HepG2 (cell line): ENCODE data around the gene TRIM27. TPM values are rescaled to one million over a fixed set of nuclear protein-coding genes. Genes with fewer than 3 reads are reported as not detected.

ENCODE experiments used
- BCLAF1 ChIP-seq: fragments of 450-650 bp; IDR thresholded peaks from 2 replicates; pipeline ENCODE4 v1.6.1; 2017; ENCODE audit warnings: mild to moderate bottlenecking
- FOSL2 ChIP-seq: sonication (generic); formaldehyde crosslinking; IDR thresholded peaks from 2 replicates; pipeline ENCODE4 v1.4.0; 2020; ENCODE audit warnings: missing genetic modification reagents
- FOXP1 ChIP-seq, 2 experiments: fragments of 450-650 bp in 1 of 2; IDR thresholded peaks; 2 replicates each; pipeline ENCODE4 v1.6.1; 2017 to 2018; ENCODE audit warnings: antibody characterized with exemption in 1 of 2
- HNRNPLL ChIP-seq: fragments of 200-400 bp; formaldehyde crosslinking; IDR thresholded peaks from 2 replicates; pipeline ENCODE4 v1.6.1; 2017; ENCODE audit warnings: mild to moderate bottlenecking, low read depth, low read length; ENCODE audit not compliant: poor library complexity, severe bottlenecking
- ISL2 ChIP-seq: sonication (generic); formaldehyde crosslinking; IDR thresholded peaks from 2 replicates; pipeline ENCODE4 v1.5.0; 2020; ENCODE audit warnings: missing genetic modification reagents
- NBN ChIP-seq: fragments of 450-650 bp; conservative IDR thresholded peaks from 2 replicates; pipeline ENCODE4 v1.6.1; 2017
- RCOR2 ChIP-seq: IDR thresholded peaks from 2 replicates; pipeline ENCODE4 v1.6.1; 2016; ENCODE audit warnings: missing biosample characterization, missing genetic modification reagents
- SOX13 ChIP-seq, 3 experiments: fragments of 450-650 bp in 1 of 3; sonication (generic) in 1 of 3; formaldehyde crosslinking in 1 of 3; IDR thresholded peaks in 2 of 3; conservative IDR thresholded peaks in 1 of 3; 2 replicates each; pipeline versions ENCODE4 v1.5.0 to v1.6.1; 2016 to 2020; ENCODE audit warnings: antibody characterized with exemption in 1 of 3, mild to moderate bottlenecking in 1 of 3, missing compliant biosample characterization in 1 of 3, missing genetic modification reagents in 1 of 3, moderate library complexity in 1 of 3
- ZGPAT ChIP-seq: IDR thresholded peaks from 2 replicates; pipeline ENCODE4 v1.6.1; 2016; ENCODE audit warnings: mild to moderate bottlenecking
- ZNF292 ChIP-seq: sonication (generic); formaldehyde crosslinking; IDR thresholded peaks from 2 replicates; pipeline ENCODE4 v1.8.1; 2022; ENCODE audit warnings: mild to moderate bottlenecking, low read depth, missing genetic modification reagents, borderline replicate concordance
- ZNF503 ChIP-seq: sonication (generic); formaldehyde crosslinking; IDR thresholded peaks from 2 replicates; pipeline ENCODE4 v1.4.0; 2020; ENCODE audit warnings: missing genetic modification reagents
- ZNF549 ChIP-seq: sonication (generic); formaldehyde crosslinking; IDR thresholded peaks from 2 replicates; pipeline ENCODE4 v1.5.0; 2020; ENCODE audit warnings: missing genetic modification reagents
- ZSCAN21 ChIP-seq: sonication (generic); formaldehyde crosslinking; IDR thresholded peaks from 2 replicates; pipeline ENCODE4 v1.8.0; 2022; ENCODE audit warnings: mild to moderate bottlenecking, missing genetic modification reagents, moderate library complexity, borderline replicate concordance
- polyA plus RNA-seq, 8 experiments: library from polyadenylated mRNA; depleted of rRNA in 3 of 8; stranded (reverse) in 7 of 8; unstranded in 1 of 8; fragments of >200 nt; fragmentation: Illumina TruSeq in 4 of 8; extraction: Trizol in 4 of 8; gene quantifications; 2 replicates each; pipeline versions ENCODE4 v1.2.1 to v1.2.3, GENCODE V29; 2011 to 2016; ENCODE audit warnings: low read depth in 4 of 8, missing spikeins in 1 of 8, mixed read lengths in 1 of 8; ENCODE audit not compliant: insufficient read depth in 1 of 8
- total RNA-seq, 5 experiments: library from RNA; depleted of rRNA; stranded (reverse); fragments of >200 nt; fragmentation: Illumina TruSeq; extraction: Trizol; gene quantifications; 2 replicates each; pipeline ENCODE4 v1.2.3, GENCODE V29; 2016; ENCODE audit warnings: low read depth in 1 of 5
- TF ChIP-seq, protein P1 (sequence below): sonication (generic); formaldehyde crosslinking; IDR thresholded peaks from 2 replicates; pipeline ENCODE4 v1.5.1; 2020; ENCODE audit warnings: missing genetic modification reagents, mild to moderate bottlenecking, borderline replicate concordance
- TF ChIP-seq, protein P2 (sequence below): sonication (generic); formaldehyde crosslinking; IDR thresholded peaks from 2 replicates; pipeline ENCODE4 v1.5.0; 2020; ENCODE audit warnings: mild to moderate bottlenecking, missing genetic modification reagents, moderate library complexity
- TF ChIP-seq, protein P3 (sequence below): sonication (generic); formaldehyde crosslinking; IDR thresholded peaks from 2 replicates; pipeline ENCODE4 v1.8.0; 2022; ENCODE audit warnings: mild to moderate bottlenecking, missing genetic modification reagents; ENCODE audit not compliant: insufficient replicate concordance

Gene TRIM27
- total and polyA plus RNA-seq, 2 of the 13 experiments (the other 11 are each of a cell fraction or from before 2014, with no cell fraction given), result 88.6 to 112 TPM

- TF ChIP-seq, protein P1, sequence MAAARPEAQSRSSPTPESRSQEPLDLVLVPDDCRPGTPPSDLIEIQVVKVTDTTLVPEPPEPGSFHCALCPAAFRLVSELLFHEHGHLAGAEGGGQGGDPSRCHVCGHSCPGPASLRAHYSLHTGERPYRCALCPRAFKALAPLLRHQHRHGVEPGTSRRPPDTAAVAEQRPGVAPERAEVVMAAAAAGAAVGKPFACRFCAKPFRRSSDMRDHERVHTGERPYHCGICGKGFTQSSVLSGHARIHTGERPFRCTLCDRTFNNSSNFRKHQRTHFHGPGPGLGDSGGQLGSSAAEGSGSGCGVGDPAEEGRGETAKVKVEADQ (CRISPR knock-in tag), result peak; percentile 73; the same call in 1 of the 2 replicates
- TF ChIP-seq ZNF549, result no peak
- TF ChIP-seq BCLAF1, result no peak
- TF ChIP-seq ZNF292 (CRISPR knock-in tag), result 0 out of 2 replicates have a peak, but pooled peaks have one; percentile 9
- TF ChIP-seq FOXP1 (IDR thresholded peaks at IDR 0.05), result no peak
- peak; percentile 32; the same call in 1 of the 2 replicates for TF ChIP-seq FOXP1 (CRISPR knock-in tag; IDR thresholded peaks at IDR 0.05)
- peak; percentile 45; the same call in 1 of the 2 replicates for TF ChIP-seq ZSCAN21 (CRISPR knock-in tag)
- TF ChIP-seq, protein P2, sequence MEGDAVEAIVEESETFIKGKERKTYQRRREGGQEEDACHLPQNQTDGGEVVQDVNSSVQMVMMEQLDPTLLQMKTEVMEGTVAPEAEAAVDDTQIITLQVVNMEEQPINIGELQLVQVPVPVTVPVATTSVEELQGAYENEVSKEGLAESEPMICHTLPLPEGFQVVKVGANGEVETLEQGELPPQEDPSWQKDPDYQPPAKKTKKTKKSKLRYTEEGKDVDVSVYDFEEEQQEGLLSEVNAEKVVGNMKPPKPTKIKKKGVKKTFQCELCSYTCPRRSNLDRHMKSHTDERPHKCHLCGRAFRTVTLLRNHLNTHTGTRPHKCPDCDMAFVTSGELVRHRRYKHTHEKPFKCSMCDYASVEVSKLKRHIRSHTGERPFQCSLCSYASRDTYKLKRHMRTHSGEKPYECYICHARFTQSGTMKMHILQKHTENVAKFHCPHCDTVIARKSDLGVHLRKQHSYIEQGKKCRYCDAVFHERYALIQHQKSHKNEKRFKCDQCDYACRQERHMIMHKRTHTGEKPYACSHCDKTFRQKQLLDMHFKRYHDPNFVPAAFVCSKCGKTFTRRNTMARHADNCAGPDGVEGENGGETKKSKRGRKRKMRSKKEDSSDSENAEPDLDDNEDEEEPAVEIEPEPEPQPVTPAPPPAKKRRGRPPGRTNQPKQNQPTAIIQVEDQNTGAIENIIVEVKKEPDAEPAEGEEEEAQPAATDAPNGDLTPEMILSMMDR (CRISPR knock-in tag), result peak; percentile 13
- TF ChIP-seq FOSL2 (CRISPR knock-in tag), result peak; percentile 44; the same call in 1 of the 2 replicates
- peak; percentile 67 for TF ChIP-seq ISL2 (CRISPR knock-in tag)
- TF ChIP-seq ZGPAT (CRISPR knock-in tag), result peak; percentile 87
- peak; percentile 48 for TF ChIP-seq HNRNPLL
- no peak for TF ChIP-seq NBN
- peak; percentile 12; the same call in 1 of the 2 replicates for TF ChIP-seq SOX13 (IDR thresholded peaks at IDR 0.05)
- peak in 1 of 2 experiments; percentile 40; a peak in 1 of 4 replicates for TF ChIP-seq SOX13 (CRISPR knock-in tag; conservative IDR thresholded peaks at IDR 0.05 in 1 of 2, IDR thresholded peaks at IDR 0.05 in 1 of 2)
- TF ChIP-seq ZNF503, result 0 out of 2 replicates have a peak, but pooled peaks have one; percentile 40
- TF ChIP-seq, protein P3, sequence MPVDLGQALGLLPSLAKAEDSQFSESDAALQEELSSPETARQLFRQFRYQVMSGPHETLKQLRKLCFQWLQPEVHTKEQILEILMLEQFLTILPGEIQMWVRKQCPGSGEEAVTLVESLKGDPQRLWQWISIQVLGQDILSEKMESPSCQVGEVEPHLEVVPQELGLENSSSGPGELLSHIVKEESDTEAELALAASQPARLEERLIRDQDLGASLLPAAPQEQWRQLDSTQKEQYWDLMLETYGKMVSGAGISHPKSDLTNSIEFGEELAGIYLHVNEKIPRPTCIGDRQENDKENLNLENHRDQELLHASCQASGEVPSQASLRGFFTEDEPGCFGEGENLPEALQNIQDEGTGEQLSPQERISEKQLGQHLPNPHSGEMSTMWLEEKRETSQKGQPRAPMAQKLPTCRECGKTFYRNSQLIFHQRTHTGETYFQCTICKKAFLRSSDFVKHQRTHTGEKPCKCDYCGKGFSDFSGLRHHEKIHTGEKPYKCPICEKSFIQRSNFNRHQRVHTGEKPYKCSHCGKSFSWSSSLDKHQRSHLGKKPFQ (CRISPR knock-in tag), result peak; percentile 59
- TF ChIP-seq RCOR2 (CRISPR knock-in tag), result peak; percentile 38
Measured at GRCh38 chr6:28940858-28941683, 17.3 kb upstream of the TRIM27 start (continued).
